Tibial nerve (tissue), 4 donors: ENCODE results near the gene CCDC9B. TPM values are rescaled to one million over a fixed set of nuclear protein-coding genes. Genes with fewer than 3 reads are reported as not detected.
A peak's percentile ranks its signal among the peaks of the same experiment; 100 is the strongest.

Experiments used
- DNase-seq, 2 donors: peaks; one replicate each; pipeline ENCODE4 v3.0.0-alpha.2; 2019; ENCODE audit warnings: low spot score in 2 of 2
- H3K27ac ChIP-seq, 4 donors: fragments of 200-600 bp; sonication (generic) in 3 of 4; one replicate each; pipeline ENCODE4 v1.5.1; 2017 to 2019; ENCODE audit warnings: mild to moderate bottlenecking in 1 of 4
- H3K27me3 ChIP-seq, 2 donors: fragments of 200-600 bp; sonication (generic) in 1 of 2; one replicate each; pipeline versions ENCODE4 v1.5.1 to v1.6.0; 2017 to 2019
- H3K36me3 ChIP-seq, 3 donors: fragments of 200-600 bp; sonication (generic); one replicate each; pipeline ENCODE4 v1.5.1; 2018 to 2019
- H3K4me1 ChIP-seq, 4 donors: fragments of 200-600 bp; sonication (generic) in 3 of 4; one replicate each; pipeline ENCODE4 v1.5.1; 2017 to 2019
- H3K4me3 ChIP-seq, 4 donors: fragments of 200-600 bp; sonication (generic) in 3 of 4; one replicate each; pipeline ENCODE4 v1.5.1; 2017 to 2019; ENCODE audit warnings: mild to moderate bottlenecking in 1 of 4, moderate library complexity in 1 of 4
- H3K9me3 ChIP-seq, 4 donors: fragments of 200-600 bp; sonication (generic) in 3 of 4; one replicate each; pipeline ENCODE4 v1.5.1; 2017 to 2019
- CTCF ChIP-seq, 5 experiments: fragments of 200-600 bp in 3 of 5; fragments of 450-650 bp in 2 of 5; sonication (generic) in 3 of 5; IDR thresholded peaks; one replicate each; pipeline ENCODE4 v1.5.1; 2016 to 2019; ENCODE audit warnings: antibody characterized with exemption in 5 of 5, mild to moderate bottlenecking in 3 of 5, moderate library complexity in 2 of 5
- EP300 ChIP-seq, 2 donors: sonication (generic); formaldehyde crosslinking; IDR thresholded peaks; one replicate each; pipeline ENCODE4 v1.6.1; 2017; ENCODE audit warnings: antibody characterized with exemption in 2 of 2, mild to moderate bottlenecking in 1 of 2
- POLR2A ChIP-seq, 2 donors: fragments of 450-650 bp; IDR thresholded peaks; one replicate each; pipeline ENCODE4 v1.6.1; 2017; ENCODE audit warnings: antibody characterized with exemption in 2 of 2, mild to moderate bottlenecking in 2 of 2, moderate library complexity in 2 of 2
- WGBS, 2 donors: methylation state at CpG; one replicate each; pipeline ENCODE4 v1.1.5; 2018; 5-methylcytosine and 5-hydroxymethylcytosine counted together
- total RNA-seq, 4 donors: library from RNA; depleted of rRNA; stranded (reverse); fragments of >200 nt; gene quantifications; one replicate each; pipeline ENCODE4 v1.1.0, GENCODE V29; 2016

The CCDC9B gene
- total RNA-seq, 4 donors from 2014 or later: 19.3 to 22.8 (median 21.2) TPM

GRCh38 chr15:40293905-40294895 is 46.5 kb downstream of the CCDC9B start:
- peaks cover 0 to 4% (median 0%) of the 10 kb centered on the region in 3 donors for H3K36me3 ChIP-seq
- no peak overlapping the region for H3K27ac ChIP-seq
- no peak overlapping the region for H3K4me3 ChIP-seq
- no peak for DNase-seq
- H3K9me3 ChIP-seq: peaks cover 0 to 9% (median 0%) of the 10 kb centered on the region in 4 donors
- H3K27me3 ChIP-seq: peaks cover 0 to 17% of the 10 kb centered on the region in 2 donors
- WGBS, 2 donors: 79 to 81% methylated on average over 15 of the region's 20 CpGs
- no peak for TF ChIP-seq EP300 (IDR thresholded peaks at IDR 0.05)
- TF ChIP-seq POLR2A (IDR thresholded peaks at IDR 0.05): no peak
- no peak for TF ChIP-seq CTCF (IDR thresholded peaks at IDR 0.05)
- peaks cover 0 to 14% (median 3%) of the 10 kb centered on the region in 4 donors for H3K4me1 ChIP-seq

GRCh38 chr15:40293006-40293405 is 47.7 kb downstream of the CCDC9B start:
- Histone ChIP-seq H3K27me3 (peaks cover 0 to 26% of the 10 kb centered on the region in 2 donors), H3K4me3 (no peak overlapping the region), H3K4me1 (peaks cover 0 to 14% (median 3%) of the 10 kb centered on the region in 4 donors), H3K27ac (no peak overlapping the region), H3K9me3 (no peaks in the 10 kb centered on the region), H3K36me3 (no peaks in the 10 kb centered on the region)
- DNase-seq: no peak
- TF ChIP-seq EP300 (IDR thresholded peaks at IDR 0.05) (no peak), POLR2A (IDR thresholded peaks at IDR 0.05) (no peak), CTCF (IDR thresholded peaks at IDR 0.05) (no peak)

- H3K4me3 ChIP-seq: no peak overlapping the region
- no peaks in the 10 kb centered on the region for H3K36me3 ChIP-seq
- H3K27ac ChIP-seq: no peak overlapping the region
- peaks cover 0 to 14% (median 3%) of the 10 kb centered on the region in 4 donors for H3K4me1 ChIP-seq
- H3K9me3 ChIP-seq: no peaks in the 10 kb centered on the region
- H3K27me3 ChIP-seq: peaks cover 0 to 26% of the 10 kb centered on the region in 2 donors
- 86 to 91% methylated on average over 3 of the region's 3 CpGs for WGBS, 2 donors
- DNase-seq: no peak
- TF ChIP-seq EP300 (IDR thresholded peaks at IDR 0.05): no peak
- no peak for TF ChIP-seq POLR2A (IDR thresholded peaks at IDR 0.05)
- no peak for TF ChIP-seq CTCF (IDR thresholded peaks at IDR 0.05)
Observed at GRCh38 chr15:40292246-40292645, 48.5 kb downstream of the CCDC9B start.

- DNase-seq: no peak
Observed at GRCh38 chr15:40290918-40291574, 49.7 kb downstream of the CCDC9B start.

More at GRCh38 chr15:40290918-40291574, 49.7 kb downstream of the CCDC9B start:
- no peak for TF ChIP-seq CTCF (IDR thresholded peaks at IDR 0.05)
- TF ChIP-seq EP300 (IDR thresholded peaks at IDR 0.05): no peak
- no peak for TF ChIP-seq POLR2A (IDR thresholded peaks at IDR 0.05)
- Histone ChIP-seq H3K27ac (no peak overlapping the region), H3K4me3 (peak overlapping the region in 2 of 4 donors; percentile 18 to 48), H3K27me3 (peaks cover 0 to 35% of the 10 kb centered on the region in 2 donors), H3K36me3 (no peaks in the 10 kb centered on the region), H3K4me1 (peaks cover 0 to 14% (median 3%) of the 10 kb centered on the region in 4 donors), H3K9me3 (no peaks in the 10 kb centered on the region)
- WGBS, 2 donors: 16 to 20% methylated on average over 23 to 53 of the region's 68 CpGs
